Omental fat pad (tissue), 4 donors: ENCODE results near the gene CREG2. TPM values are rescaled to one million over a fixed set of nuclear protein-coding genes. Genes with fewer than 3 reads are reported as not detected.

Source experiments
- ATAC-seq: fragments of 150-250 bp; one replicate; pipeline ENCODE4 v1.9.1; 2016; ENCODE audit warnings: mild to moderate bottlenecking, moderate library complexity; ENCODE audit not compliant: low FRiP score
- DNase-seq: peaks from one replicate; pipeline ENCODE4 v3.0.0-alpha.2; 2019; ENCODE audit warnings: low spot score
- total RNA-seq, 4 donors: library from RNA; depleted of rRNA; stranded (reverse); fragments of >200 nt; gene quantifications; one replicate each; pipeline ENCODE4 v1.1.0, GENCODE V29; 2016
- TF ChIP-seq, protein P1 (sequence below), 3 donors: fragments of 450-650 bp; IDR thresholded peaks; one replicate each; pipeline ENCODE4 v1.5.1; 2016 to 2017; ENCODE audit warnings: antibody characterized with exemption in 3 of 3, mild to moderate bottlenecking in 3 of 3, moderate library complexity in 2 of 3

CREG2 gene
- total RNA-seq, 4 donors from 2014 or later, result 0.09 TPM; not detected in 3

GRCh38 chr2:101400506-101401325 is 13.4 kb upstream of the CREG2 start:
- TF ChIP-seq, protein P1, sequence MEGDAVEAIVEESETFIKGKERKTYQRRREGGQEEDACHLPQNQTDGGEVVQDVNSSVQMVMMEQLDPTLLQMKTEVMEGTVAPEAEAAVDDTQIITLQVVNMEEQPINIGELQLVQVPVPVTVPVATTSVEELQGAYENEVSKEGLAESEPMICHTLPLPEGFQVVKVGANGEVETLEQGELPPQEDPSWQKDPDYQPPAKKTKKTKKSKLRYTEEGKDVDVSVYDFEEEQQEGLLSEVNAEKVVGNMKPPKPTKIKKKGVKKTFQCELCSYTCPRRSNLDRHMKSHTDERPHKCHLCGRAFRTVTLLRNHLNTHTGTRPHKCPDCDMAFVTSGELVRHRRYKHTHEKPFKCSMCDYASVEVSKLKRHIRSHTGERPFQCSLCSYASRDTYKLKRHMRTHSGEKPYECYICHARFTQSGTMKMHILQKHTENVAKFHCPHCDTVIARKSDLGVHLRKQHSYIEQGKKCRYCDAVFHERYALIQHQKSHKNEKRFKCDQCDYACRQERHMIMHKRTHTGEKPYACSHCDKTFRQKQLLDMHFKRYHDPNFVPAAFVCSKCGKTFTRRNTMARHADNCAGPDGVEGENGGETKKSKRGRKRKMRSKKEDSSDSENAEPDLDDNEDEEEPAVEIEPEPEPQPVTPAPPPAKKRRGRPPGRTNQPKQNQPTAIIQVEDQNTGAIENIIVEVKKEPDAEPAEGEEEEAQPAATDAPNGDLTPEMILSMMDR (IDR thresholded peaks at IDR 0.05), result no peak
- DNase-seq (no peak), ATAC-seq (no peak)

DNA sequence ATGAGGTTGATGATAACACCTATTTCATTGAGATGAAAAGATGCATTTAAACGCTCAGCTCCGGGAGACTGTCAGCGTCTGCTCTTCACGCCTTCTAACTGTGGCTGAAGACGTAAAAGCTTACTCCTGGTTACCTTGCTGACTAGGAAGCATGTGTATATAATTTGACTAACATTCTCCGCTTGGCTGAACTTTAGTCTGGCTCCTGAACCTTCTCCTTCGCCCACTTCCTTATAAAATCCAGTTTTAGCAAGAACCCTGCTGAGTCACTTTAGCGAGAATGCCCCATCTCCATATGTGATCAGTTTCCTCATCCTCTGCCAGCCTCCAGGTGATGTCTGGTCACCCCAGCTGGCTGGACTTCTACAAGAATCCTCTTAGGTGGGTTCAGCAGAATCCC is 12.7 kb upstream of the CREG2 start:
- DNase-seq (no peak), ATAC-seq (no peak)
- TF ChIP-seq, protein P1 (IDR thresholded peaks at IDR 0.05), result no peak

GRCh38 chr2:101399021-101399799 is 11.9 kb upstream of the CREG2 start:
- no peak for DNase-seq
- ATAC-seq, result no peak
- TF ChIP-seq, protein P1 (IDR thresholded peaks at IDR 0.05), result no peak

DNA sequence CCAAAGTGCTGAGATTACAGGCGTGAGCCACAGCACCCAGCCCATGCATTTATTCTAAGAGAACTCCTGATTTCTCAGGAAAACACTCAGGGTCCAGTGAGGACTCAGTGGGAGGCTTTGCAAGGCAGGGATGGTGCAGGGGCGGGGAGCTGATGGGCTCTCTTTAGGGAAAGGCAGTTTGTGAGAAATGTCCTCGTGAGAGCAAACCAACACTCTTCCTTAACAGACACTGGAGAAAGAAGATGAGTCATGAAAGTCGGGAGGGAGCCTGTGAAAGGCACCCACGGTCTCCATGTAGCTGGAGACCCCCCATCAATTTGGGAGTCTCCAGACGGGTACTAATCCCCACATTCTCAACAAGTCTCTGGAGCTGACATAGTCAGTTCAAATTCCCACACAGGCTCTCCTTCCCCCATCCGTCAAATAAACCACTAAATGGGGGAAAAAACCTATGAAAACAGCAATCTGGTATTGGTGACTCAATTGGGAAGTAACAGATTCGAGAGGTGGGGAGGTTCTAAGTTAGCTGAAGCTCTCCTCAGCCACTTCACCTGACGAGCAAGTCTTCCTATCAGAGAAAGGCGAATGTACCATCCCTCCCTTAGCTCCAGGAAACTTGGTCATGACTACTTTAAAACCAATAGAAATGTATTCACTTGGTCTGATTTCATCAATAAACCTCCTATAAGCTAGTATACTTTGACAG is 11.0 kb upstream of the CREG2 start:
- DNase-seq (no peak), ATAC-seq (no peak)
- TF ChIP-seq, protein P1 (IDR thresholded peaks at IDR 0.05), result no peak

- DNase-seq (no peak), ATAC-seq (no peak)
- TF ChIP-seq, protein P1 (IDR thresholded peaks at IDR 0.05), result no peak
Observed at GRCh38 chr2:101396316-101396717, 9.0 kb upstream of the CREG2 start.

- TF ChIP-seq, protein P1 (IDR thresholded peaks at IDR 0.05), result no peak
- DNase-seq, result no peak
- no peak for ATAC-seq
Observed at GRCh38 chr2:101395545-101396315, 8.4 kb upstream of the CREG2 start.
